Osteoblast (primary cell): ENCODE results near the gene PRKCE. TPM values are rescaled to one million over a fixed set of nuclear protein-coding genes. Genes with fewer than 3 reads are reported as not detected.

Experiments
- DNase-seq: peaks from one replicate; pipeline ENCODE4 v3.0.0; 2011; ENCODE audit warnings: low spot score, mixed read lengths; ENCODE audit not compliant: insufficient read length; ENCODE audit errors: missing footprints
- H2AFZ ChIP-seq: 2 replicates; pipeline ENCODE4 v1.6.0; 2011; ENCODE audit warnings: mild to moderate bottlenecking, low read length
- H3K27ac ChIP-seq: 2 replicates; pipeline ENCODE4 v1.5.1; 2011; ENCODE audit warnings: mild to moderate bottlenecking, low read depth, low read length, moderate library complexity
- H3K27me3 ChIP-seq: 2 replicates; pipeline ENCODE4 v1.6.0; 2012; ENCODE audit warnings: mild to moderate bottlenecking, control low read depth, inconsistent platforms, low read length, moderate library complexity; ENCODE audit not compliant: insufficient read depth
- H3K36me3 ChIP-seq: 2 replicates; pipeline ENCODE4 v1.5.1; 2011; ENCODE audit warnings: mild to moderate bottlenecking, low read length, control low read depth, moderate library complexity; ENCODE audit not compliant: insufficient read depth
- H3K4me1 ChIP-seq: 2 replicates; pipeline ENCODE4 v1.5.1; 2011; ENCODE audit warnings: mild to moderate bottlenecking, low read length, control low read depth, moderate library complexity; ENCODE audit not compliant: insufficient read depth
- H3K4me2 ChIP-seq: 2 replicates; pipeline ENCODE4 v1.6.0; 2011; ENCODE audit warnings: mild to moderate bottlenecking, low read length; ENCODE audit not compliant: insufficient read depth
- H3K4me3 ChIP-seq: fragments of 200-600 bp; sonication (generic); 3 replicates; pipeline ENCODE4 v1.5.1; 2012; ENCODE audit warnings: mild to moderate bottlenecking, low read length, inconsistent platforms; ENCODE audit not compliant: insufficient read depth
- H3K79me2 ChIP-seq: 2 replicates; pipeline ENCODE4 v1.6.0; 2012; ENCODE audit warnings: mild to moderate bottlenecking, low read length, control low read depth, inconsistent platforms; ENCODE audit not compliant: insufficient read depth
- H3K9me3 ChIP-seq: 2 replicates; pipeline ENCODE4 v1.5.1; 2011; ENCODE audit warnings: low read depth, low read length, control low read depth
- H4K20me1 ChIP-seq: 2 replicates; pipeline ENCODE4 v1.6.0; 2012; ENCODE audit warnings: mild to moderate bottlenecking, low read length, control low read depth; ENCODE audit not compliant: insufficient read depth
- CTCF ChIP-seq: IDR thresholded peaks from 2 replicates; pipeline ENCODE4 v1.5.1; 2011; ENCODE audit warnings: mild to moderate bottlenecking, low read depth, low read length, moderate library complexity; ENCODE audit errors: extremely low read depth
- total RNA-seq: library from RNA; depleted of rRNA; stranded (reverse); fragments of >200 nt; gene quantifications from 2 replicates; pipeline ENCODE4 v1.2.3, GENCODE V29; 2012

PRKCE gene
- total RNA-seq, 1 donor = 22.1 TPM

- Histone ChIP-seq H3K4me2 (no peak overlapping the region), H3K27ac (no peak overlapping the region), H3K79me2 (no peaks in the 10 kb centered on the region), H2AFZ (no peak overlapping the region), H3K4me1 (no peaks in the 10 kb centered on the region), H3K9me3 (no peaks in the 10 kb centered on the region), H3K27me3 (no peaks in the 10 kb centered on the region), H4K20me1 (peaks cover 13% of the 10 kb centered on the region), H3K4me3 (no peak overlapping the region), H3K36me3 (no peaks in the 10 kb centered on the region)
- no peak for DNase-seq
- no peak for TF ChIP-seq CTCF
Observed at GRCh38 chr2:45789317-45789716, 137.8 kb downstream of the PRKCE start.

GRCh38 chr2:45789961-45790723 lies 138.7 kb downstream of the PRKCE start:
- Histone ChIP-seq H3K4me3 (no peak overlapping the region), H3K4me2 (no peak overlapping the region), H3K4me1 (no peaks in the 10 kb centered on the region), H3K9me3 (no peaks in the 10 kb centered on the region), H3K27ac (no peak overlapping the region), H3K36me3 (no peaks in the 10 kb centered on the region), H3K79me2 (no peaks in the 10 kb centered on the region), H3K27me3 (no peaks in the 10 kb centered on the region), H2AFZ (no peak overlapping the region), H4K20me1 (peaks cover 13% of the 10 kb centered on the region)
- TF ChIP-seq CTCF = no peak
- DNase-seq = no peak

- no peak for TF ChIP-seq CTCF
- H2AFZ ChIP-seq = no peak overlapping the region
- H3K36me3 ChIP-seq = no peaks in the 10 kb centered on the region
- H3K27me3 ChIP-seq = no peaks in the 10 kb centered on the region
- DNase-seq = no peak
- H3K9me3 ChIP-seq = no peaks in the 10 kb centered on the region
- no peak overlapping the region for H3K4me2 ChIP-seq
- H3K4me1 ChIP-seq = no peaks in the 10 kb centered on the region
- H4K20me1 ChIP-seq = peaks cover 20% of the 10 kb centered on the region
- no peaks in the 10 kb centered on the region for H3K79me2 ChIP-seq
- H3K4me3 ChIP-seq = no peak overlapping the region
- H3K27ac ChIP-seq = no peak overlapping the region
Observed at GRCh38 chr2:45793305-45793962, 142.0 kb downstream of the PRKCE start.

GRCh38 chr2:45794134-45794617 lies 142.7 kb downstream of the PRKCE start:
- Histone ChIP-seq H3K4me1 (no peaks in the 10 kb centered on the region), H3K27ac (no peak overlapping the region), H3K9me3 (no peaks in the 10 kb centered on the region), H3K79me2 (no peaks in the 10 kb centered on the region), H3K4me2 (no peak overlapping the region), H3K36me3 (no peaks in the 10 kb centered on the region), H3K27me3 (no peaks in the 10 kb centered on the region), H4K20me1 (peaks cover 20% of the 10 kb centered on the region), H2AFZ (no peak overlapping the region), H3K4me3 (no peak overlapping the region)
- no peak for DNase-seq
- TF ChIP-seq CTCF = no peak
